Lung microvascular endothelial cell (primary cell): ENCODE data around the gene GDF15. TPM values are rescaled to one million over a fixed set of nuclear protein-coding genes. Genes with fewer than 3 reads are reported as not detected.

Experiments
- DNase-seq, 2 donors: peaks; one replicate each; pipeline versions ENCODE4 v3.0.0 to v3.0.0-alpha.2; 2010; ENCODE audit warnings: low read depth in 2 of 2
- total RNA-seq: library from RNA; depleted of rRNA; stranded (reverse); fragments of >200 nt; gene quantifications from 2 replicates; pipeline ENCODE4 v1.2.1, GENCODE V29; 2014

Gene GDF15
- total RNA-seq, 1 donor from 2014 or later = 104 TPM

GRCh38 chr19:18418483-18419194, 32.7 kb downstream of the GDF15 start:
- DNase-seq = peak; percentile 34 to 47

GRCh38 chr19:18419195-18419698, 33.3 kb downstream of the GDF15 start, which contains the start of gene SSBP4:
TSS of gene SSBP4 (plus strand) at chr19:18419398. CDS start at chr19:18419649, 251 bp downstream.
- DNase-seq = peak; percentile 88 to 93

- DNase-seq = peak in 1 of 2 donors; percentile 43
Measured at GRCh38 chr19:18419699-18420460, 33.9 kb downstream of the GDF15 start.

GRCh38 chr19:18420930-18421329, 35.0 kb downstream of the GDF15 start:
- DNase-seq = no peak

GRCh38 chr19:18421371-18421959, 35.5 kb downstream of the GDF15 start:
- no peak for DNase-seq

GRCh38 chr19:18422530-18423191, 36.7 kb downstream of the GDF15 start:
- DNase-seq = no peak

- no peak for DNase-seq
Measured at GRCh38 chr19:18423258-18424020, 37.5 kb downstream of the GDF15 start.

- DNase-seq = no peak
Measured at GRCh38 chr19:18424122-18424889, 38.3 kb downstream of the GDF15 start.

- no peak for DNase-seq
Measured at GRCh38 chr19:18424890-18425514, 39.0 kb downstream of the GDF15 start.

- no peak for DNase-seq
Measured at GRCh38 chr19:18425515-18426415, 39.8 kb downstream of the GDF15 start.

- no peak for DNase-seq
Measured at GRCh38 chr19:18426416-18426767, 40.4 kb downstream of the GDF15 start.

GRCh38 chr19:18427080-18427742, 41.3 kb downstream of the GDF15 start:
- DNase-seq = no peak

GRCh38 chr19:18427743-18428113, 41.8 kb downstream of the GDF15 start:
- no peak for DNase-seq

GRCh38 chr19:18428173-18428786, 42.3 kb downstream of the GDF15 start:
- no peak for DNase-seq

GRCh38 chr19:18428787-18429674, 43.1 kb downstream of the GDF15 start:
- DNase-seq = peak; percentile 81 to 93

GRCh38 chr19:18429717-18430416, 43.9 kb downstream of the GDF15 start:
- no peak for DNase-seq
